ENCODE data around the gene BBLN.

Gene BBLN

DNA sequence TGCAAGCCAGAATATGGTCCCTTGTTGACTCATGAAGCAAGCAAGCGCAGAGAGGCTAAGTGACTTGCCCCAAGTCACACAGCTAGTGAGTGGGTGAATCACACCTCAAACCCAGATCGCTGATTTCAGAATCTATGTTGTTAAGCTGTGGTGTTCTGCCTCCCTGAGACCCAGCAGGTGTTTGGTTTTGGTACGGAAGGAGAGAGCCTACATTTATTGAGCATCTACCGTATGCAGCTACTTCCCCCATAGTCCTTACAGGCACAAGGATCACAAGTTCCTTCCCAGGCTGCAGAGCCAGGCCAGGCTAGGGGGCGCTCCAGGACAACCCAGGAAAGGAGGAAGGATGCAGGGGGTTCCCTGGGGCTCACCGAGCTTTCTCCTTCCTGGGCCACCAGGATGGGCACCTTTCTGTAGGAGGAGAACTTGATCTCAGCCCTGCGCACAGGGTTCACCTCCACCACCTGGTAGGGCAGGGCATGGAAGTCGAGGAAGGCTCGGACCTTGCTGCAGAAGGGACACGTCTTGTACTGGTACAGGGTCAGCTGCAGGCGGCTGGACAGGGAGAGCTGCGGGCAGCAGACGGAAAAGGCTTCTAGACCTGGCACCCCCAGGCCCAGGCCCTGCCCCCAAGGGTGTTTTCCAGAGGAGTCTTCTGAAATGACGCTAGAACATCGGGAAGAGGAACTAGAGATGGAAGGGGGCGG lies 35.0 kb upstream of the BBLN start:
- TF ChIP-seq, protein P1, sequence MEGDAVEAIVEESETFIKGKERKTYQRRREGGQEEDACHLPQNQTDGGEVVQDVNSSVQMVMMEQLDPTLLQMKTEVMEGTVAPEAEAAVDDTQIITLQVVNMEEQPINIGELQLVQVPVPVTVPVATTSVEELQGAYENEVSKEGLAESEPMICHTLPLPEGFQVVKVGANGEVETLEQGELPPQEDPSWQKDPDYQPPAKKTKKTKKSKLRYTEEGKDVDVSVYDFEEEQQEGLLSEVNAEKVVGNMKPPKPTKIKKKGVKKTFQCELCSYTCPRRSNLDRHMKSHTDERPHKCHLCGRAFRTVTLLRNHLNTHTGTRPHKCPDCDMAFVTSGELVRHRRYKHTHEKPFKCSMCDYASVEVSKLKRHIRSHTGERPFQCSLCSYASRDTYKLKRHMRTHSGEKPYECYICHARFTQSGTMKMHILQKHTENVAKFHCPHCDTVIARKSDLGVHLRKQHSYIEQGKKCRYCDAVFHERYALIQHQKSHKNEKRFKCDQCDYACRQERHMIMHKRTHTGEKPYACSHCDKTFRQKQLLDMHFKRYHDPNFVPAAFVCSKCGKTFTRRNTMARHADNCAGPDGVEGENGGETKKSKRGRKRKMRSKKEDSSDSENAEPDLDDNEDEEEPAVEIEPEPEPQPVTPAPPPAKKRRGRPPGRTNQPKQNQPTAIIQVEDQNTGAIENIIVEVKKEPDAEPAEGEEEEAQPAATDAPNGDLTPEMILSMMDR (IDR thresholded peaks at IDR 0.05; ENCODE audit: control extremely low read depth, extremely low read depth, low read depth, missing control alignments), result peak; percentile 83
- ChIA-PET POLR2A (no interaction called here), CTCF (interaction anchor here (0.7 to 7.4 kb wide), 26 partner anchors 10 to 296 kb away, joined by 3 to 110 read pairs (median 4); partner anchors contain the start of genes CERCAM, CIZ1 and SLC25A25)
- DNase-seq (ENCODE audit: extremely low spot score), result no peak

DNA sequence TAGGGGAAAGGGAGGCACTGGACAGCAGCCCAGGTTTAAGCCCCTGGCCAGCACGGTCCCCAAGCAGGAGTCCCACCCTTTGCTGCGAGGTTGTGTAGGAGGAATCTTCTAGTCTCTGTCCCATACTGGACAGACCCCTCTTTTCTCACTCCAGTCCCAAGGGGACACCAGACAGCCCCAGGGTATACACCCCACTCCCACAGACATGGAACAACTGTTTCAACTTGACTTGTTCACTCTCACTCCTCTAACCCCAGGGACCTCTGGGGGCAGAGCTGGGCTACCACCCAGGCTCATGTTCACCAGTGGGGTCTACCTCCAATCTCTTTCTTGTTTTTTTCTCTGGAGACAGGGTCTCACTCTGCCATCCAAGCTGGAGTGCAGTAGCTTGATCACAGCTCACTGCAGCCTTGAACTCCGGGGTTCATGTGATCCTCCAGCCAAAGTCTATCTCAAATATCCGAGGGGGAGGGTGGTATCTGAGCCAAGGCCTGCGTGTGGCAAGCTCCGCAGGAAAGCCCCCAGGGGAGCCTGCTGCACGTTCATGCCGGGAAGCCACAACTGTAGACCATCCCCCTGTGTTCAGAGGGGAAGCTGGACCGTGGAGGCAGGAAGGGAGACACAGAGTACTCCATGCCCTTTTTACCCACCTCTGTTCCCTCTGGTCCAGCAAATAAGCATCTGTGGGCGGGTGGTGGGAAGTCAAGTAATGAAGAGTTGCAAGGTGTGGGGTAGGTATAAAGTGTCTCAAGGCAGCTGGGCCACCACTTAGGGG lies 34.3 kb upstream of the BBLN start:
- POLR2A ChIA-PET, result no interaction called here
- TF ChIP-seq, protein P1 (IDR thresholded peaks at IDR 0.05; ENCODE audit: control extremely low read depth, extremely low read depth, low read depth, missing control alignments), result no peak
- no peak for DNase-seq (ENCODE audit: extremely low spot score)
- CTCF ChIA-PET, result interaction anchor here (1.0 to 7.4 kb wide), 20 partner anchors 10 to 295 kb away, joined by 3 to 110 read pairs (median 4); partner anchors contain the start of genes CERCAM and CIZ1

DNA sequence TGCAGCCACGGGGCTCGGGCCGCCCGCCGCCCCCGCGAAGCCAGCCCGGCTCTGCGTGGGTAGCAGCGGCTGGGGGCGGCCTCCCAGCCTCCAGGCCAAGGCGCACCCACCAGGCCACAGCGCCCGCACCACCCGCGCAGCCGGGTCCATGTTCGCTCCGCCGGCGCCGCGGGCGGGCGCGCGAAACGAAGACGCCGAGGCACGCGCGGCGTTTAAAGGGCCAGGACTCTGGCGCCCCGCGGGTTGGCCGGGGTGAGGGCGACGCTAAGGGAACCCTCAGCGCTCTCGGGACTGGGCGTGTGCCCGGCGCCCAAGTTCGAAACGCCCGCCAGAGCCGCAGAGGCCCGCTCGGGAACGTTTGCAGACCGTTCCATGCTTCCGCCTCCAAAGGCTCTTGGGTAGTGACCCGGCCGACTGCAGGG lies 32.5 kb upstream of the BBLN start, which contains the start of gene PTGES2:
TSS of gene PTGES2 (minus strand) at position 162 of the 422 bp plus-strand sequence. CDS start at position 150, 12 bp downstream.
- TF ChIP-seq, protein P1 (IDR thresholded peaks at IDR 0.05; ENCODE audit: control extremely low read depth, extremely low read depth, low read depth, missing control alignments), result no peak
- peak; percentile 78 for DNase-seq (ENCODE audit: extremely low spot score)
- POLR2A ChIA-PET, result interaction anchor here (1.5 kb wide), 1 partner anchor 61 kb away, joined by 4 read pairs; the partner anchor contains the start of gene NAIF1
- CTCF ChIA-PET, result interaction anchor here (0.8 to 7.4 kb wide), 6 partner anchors 12 to 93 kb away, joined by 3 to 110 read pairs (median 5); partner anchors contain the start of gene BBLN

DNA sequence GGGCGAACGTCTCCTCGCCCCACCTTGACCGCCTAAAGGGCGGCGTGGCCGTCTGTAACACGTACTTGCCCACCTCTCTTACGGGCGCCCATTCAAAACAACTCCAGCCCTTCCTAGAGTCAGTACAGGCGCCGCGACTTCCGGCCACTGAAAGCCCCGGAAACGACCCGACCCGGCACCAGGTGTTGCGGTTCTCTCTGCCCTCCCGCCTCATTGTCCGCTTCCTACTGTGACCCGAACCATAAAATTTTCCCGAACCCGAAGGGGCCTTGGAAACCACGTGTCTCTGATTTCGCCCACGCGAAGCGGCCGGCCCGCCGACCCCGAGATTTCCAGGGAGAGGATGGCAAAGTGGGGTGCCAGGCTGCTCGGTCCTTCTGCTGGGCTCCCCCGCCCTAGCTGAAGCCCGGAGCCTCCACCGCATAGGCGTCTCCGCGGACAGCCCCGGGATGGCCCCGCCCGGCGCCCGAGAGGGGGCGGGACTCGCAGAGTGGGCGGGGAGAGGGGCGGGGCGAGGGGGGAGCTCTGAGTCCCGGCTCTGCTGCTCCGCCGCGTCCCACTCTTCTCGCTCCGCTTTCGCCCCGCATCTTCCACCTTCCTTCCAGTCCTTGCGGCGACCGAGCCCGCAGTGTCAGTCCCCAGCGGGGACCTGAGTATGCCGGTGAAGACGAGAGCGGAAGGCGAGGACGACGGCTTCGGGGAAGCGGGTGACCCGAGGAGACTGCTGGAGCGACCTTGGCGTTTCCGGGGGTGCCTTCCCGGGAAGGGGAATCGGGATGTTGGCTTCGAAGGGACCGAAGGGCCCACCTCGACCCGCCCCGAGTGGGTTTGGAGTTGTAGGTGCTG lies 31.9 kb upstream of the BBLN start:
- peak; percentile 91 for DNase-seq (ENCODE audit: extremely low spot score)
- TF ChIP-seq, protein P1 (IDR thresholded peaks at IDR 0.05; ENCODE audit: control extremely low read depth, extremely low read depth, low read depth, missing control alignments), result no peak
- POLR2A ChIA-PET, result interaction anchor here (0.7 to 1.5 kb wide), 2 partner anchors 32 to 61 kb away, joined by 3 to 4 read pairs; partner anchors contain the start of genes BBLN and NAIF1
- CTCF ChIA-PET, result interaction anchor here (0.8 to 7.4 kb wide), 10 partner anchors 9 to 94 kb away, joined by 3 to 110 read pairs (median 4); partner anchors contain the start of gene BBLN

DNA sequence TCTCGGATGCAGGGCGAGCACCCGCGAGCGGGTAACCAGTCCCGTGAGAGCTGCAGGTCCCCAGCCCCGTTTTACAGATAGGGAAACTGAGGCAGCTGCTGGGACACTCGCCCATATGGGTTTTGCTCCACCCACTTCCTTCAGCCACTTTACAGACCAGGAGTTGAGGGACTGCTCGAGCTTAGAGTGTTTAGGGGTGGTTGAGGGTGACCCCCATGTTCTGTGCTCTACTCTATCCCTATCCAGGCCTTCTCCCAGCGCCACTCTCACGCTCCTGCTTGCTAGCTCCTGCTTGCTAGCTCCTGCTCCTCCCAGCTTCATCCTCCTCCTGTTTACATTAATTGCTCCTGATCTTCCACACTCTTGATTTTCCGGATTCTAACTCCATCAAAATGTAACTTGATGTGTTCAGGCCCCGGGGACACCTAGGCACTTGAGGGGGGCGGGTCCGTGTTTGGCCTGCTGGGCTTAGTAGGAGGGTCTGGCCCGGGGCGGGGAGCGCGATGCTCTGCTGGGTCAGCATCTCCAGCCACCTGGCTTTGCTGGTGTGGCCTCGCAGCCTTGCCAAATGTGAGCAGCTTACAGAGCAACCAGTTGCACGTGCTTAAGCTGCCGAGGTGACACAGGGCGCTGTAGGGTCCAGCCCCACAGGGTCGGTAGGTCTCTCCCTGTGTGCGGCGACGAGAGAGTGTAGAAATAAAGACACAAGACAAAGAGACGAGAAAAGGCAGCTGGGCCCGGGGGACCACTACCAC lies 31.1 kb upstream of the BBLN start:
- CTCF ChIA-PET, result interaction anchor here (0.9 to 7.4 kb wide), 9 partner anchors 8 to 95 kb away, joined by 3 to 110 read pairs (median 4); partner anchors contain the start of gene BBLN
- DNase-seq (ENCODE audit: extremely low spot score), result no peak
- TF ChIP-seq, protein P1 (IDR thresholded peaks at IDR 0.05; ENCODE audit: control extremely low read depth, extremely low read depth, low read depth, missing control alignments), result no peak
- POLR2A ChIA-PET, result interaction anchor here (1.5 kb wide), 1 partner anchor 62 kb away, joined by 4 read pairs; the partner anchor contains the start of gene NAIF1

Measured in GM10248 (cell line).